Left lung (tissue), 10 donors: Measurements from ENCODE around the gene NGDN. TPM values are rescaled to one million over a fixed set of nuclear protein-coding genes. Genes with fewer than 3 reads are reported as not detected.

ENCODE experiments used
- ATAC-seq: fragments of 200-7000 bp; cut with Tn5 transposase; one replicate; pipeline ENCODE4 v1.9.1; 2020; ENCODE audit warnings: moderate library complexity
- DNase-seq, 4 donors: peaks; one replicate each; pipeline ENCODE4 v3.0.0-alpha.2; 2013 to 2020
- H3K27ac ChIP-seq, 2 donors: fragments of 200-600 bp; sonication (generic) in 1 of 2; one replicate each; pipeline versions ENCODE4 v1.5.0 to v1.8.0; 2020 to 2021
- H3K27me3 ChIP-seq, 2 donors: fragments of 200-600 bp; sonication (generic) in 1 of 2; one replicate each; pipeline versions ENCODE4 v1.5.0 to v1.8.0; 2020 to 2021
- H3K36me3 ChIP-seq, 2 donors: fragments of 200-600 bp; sonication (generic) in 1 of 2; one replicate each; pipeline versions ENCODE4 v1.5.0 to v1.8.0; 2020 to 2021
- H3K4me1 ChIP-seq, 2 donors: fragments of 200-600 bp; one replicate each; pipeline ENCODE4 v1.8.0; 2021
- H3K4me3 ChIP-seq, 2 donors: fragments of 200-600 bp; sonication (generic) in 1 of 2; one replicate each; pipeline versions ENCODE4 v1.5.0 to v1.8.0; 2020 to 2021; ENCODE audit warnings: mild to moderate bottlenecking in 1 of 2
- H3K9me3 ChIP-seq, 2 donors: fragments of 200-600 bp; sonication (generic) in 1 of 2; one replicate each; pipeline versions ENCODE4 v1.5.0 to v1.8.0; 2020 to 2021
- CTCF ChIP-seq, 2 donors: fragments of 200-600 bp; sonication (generic) in 1 of 2; IDR thresholded peaks; one replicate each; pipeline versions ENCODE4 v1.5.0 to v1.8.0; 2021; ENCODE audit warnings: antibody characterized with exemption in 2 of 2
- intact Hi-C, 2 donors: fragments of 100-400 bp; cut with DNase I; formaldehyde crosslinking; loops; one replicate each; pipeline versions ENCODE4 v1.11.2 to v1.14.2; 2022
- polyA plus RNA-seq, 6 donors: library from polyadenylated mRNA; unstranded; fragments of 120-200 nt; gene quantifications; one replicate each; pipeline ENCODE4 v1.2.1, GENCODE V29; 2013; ENCODE audit not compliant: insufficient read length in 6 of 6
- total RNA-seq, 2 donors: library from RNA; stranded (reverse); fragmentation: NEBNext Ultra II Directional; extraction: Animal tissue kit (Norgen Biotek cat#: 25700); gene quantifications; one replicate each; pipeline ENCODE4 v1.2.1, GENCODE V29; 2021
- donor health status: DM: no; HTN: yes; CAD: no.
- donor health status: DM: no; HTN: no; CAD: no.

NGDN gene
- total and polyA plus RNA-seq, 8 donors: 21.6 to 79.3 (median 60.0) TPM

- Histone ChIP-seq H3K4me3 (no peak within 1 kb of the TSS), H3K4me1 (no peaks in the 10 kb centered on the region), H3K36me3 (no peaks in the 10 kb centered on the region), H3K9me3 (no peaks in the 10 kb centered on the region), H3K27ac (no peak within 1 kb of the TSS), H3K27me3 (no peaks in the 10 kb centered on the region)
- ATAC-seq: no peak
- TF ChIP-seq CTCF (IDR thresholded peaks at IDR 0.05): no peak
- peak in 1 of 4 donors; percentile 18 for DNase-seq
- intact Hi-C loops: no loop called here
Measured at GRCh38 chr14:23435543-23436326, 33.8 kb upstream of the NGDN start, which contains the start of gene MYH7. MYH7 (minus strand) TSS chr14:23435660; CDS start chr14:23433732, 1,928 bp downstream.

- Histone ChIP-seq H3K4me3 (no peak overlapping the region), H3K27ac (no peak overlapping the region), H3K36me3 (no peaks in the 10 kb centered on the region), H3K9me3 (no peaks in the 10 kb centered on the region), H3K4me1 (no peaks in the 10 kb centered on the region), H3K27me3 (no peaks in the 10 kb centered on the region)
- DNase-seq (peak in 1 of 4 donors; percentile 65), ATAC-seq (no peak)
- intact Hi-C loops: no loop called here
- no peak for TF ChIP-seq CTCF (IDR thresholded peaks at IDR 0.05)
Measured at GRCh38 chr14:23436327-23437132, 33.0 kb upstream of the NGDN start.

- no peaks in the 10 kb centered on the region for H3K36me3 ChIP-seq
- no peaks in the 10 kb centered on the region for H3K4me1 ChIP-seq
- ATAC-seq (no peak), DNase-seq (no peak)
- H3K27ac ChIP-seq: no peak overlapping the region
- intact Hi-C loops: no loop called here
- no peaks in the 10 kb centered on the region for H3K27me3 ChIP-seq
- no peak for TF ChIP-seq CTCF (IDR thresholded peaks at IDR 0.05)
- no peak overlapping the region for H3K4me3 ChIP-seq
- no peaks in the 10 kb centered on the region for H3K9me3 ChIP-seq
Measured at GRCh38 chr14:23437133-23438100, 32.1 kb upstream of the NGDN start.

GRCh38 chr14:23438101-23438971 lies 31.2 kb upstream of the NGDN start:
- ATAC-seq: no peak
- no peak for TF ChIP-seq CTCF (IDR thresholded peaks at IDR 0.05)
- no peak overlapping the region for H3K27ac ChIP-seq
- no peaks in the 10 kb centered on the region for H3K36me3 ChIP-seq
- intact Hi-C loops: no loop called here
- no peaks in the 10 kb centered on the region for H3K9me3 ChIP-seq
- no peaks in the 10 kb centered on the region for H3K4me1 ChIP-seq
- no peak for DNase-seq
- no peak overlapping the region for H3K4me3 ChIP-seq
- peaks cover 0 to 4% of the 10 kb centered on the region in 2 donors for H3K27me3 ChIP-seq
